ENCODE data around the gene CBFB.

The CBFB gene

GRCh38 chr16:67086822-67087221 lies 57.9 kb downstream of the CBFB start:
- TF ChIP-seq GATA2 (IDR thresholded peaks at IDR 0.05; ENCODE audit: low read depth, low read length): no peak
- TF ChIP-seq GATA3 (IDR thresholded peaks at IDR 0.05; ENCODE audit: low read depth, low read length): no peak

GRCh38 chr16:67087291-67087690 lies 58.3 kb downstream of the CBFB start:
- TF ChIP-seq GATA3 (IDR thresholded peaks at IDR 0.05; ENCODE audit: low read depth, low read length): no peak
- TF ChIP-seq GATA2 (IDR thresholded peaks at IDR 0.05; ENCODE audit: low read depth, low read length): no peak

GRCh38 chr16:67087803-67088202 lies 58.9 kb downstream of the CBFB start:
- TF ChIP-seq GATA2 (IDR thresholded peaks at IDR 0.05; ENCODE audit: low read depth, low read length): no peak
- TF ChIP-seq GATA3 (IDR thresholded peaks at IDR 0.05; ENCODE audit: low read depth, low read length): no peak

GRCh38 chr16:67088551-67088950 lies 59.6 kb downstream of the CBFB start:
- TF ChIP-seq GATA2 (IDR thresholded peaks at IDR 0.05; ENCODE audit: low read depth, low read length): no peak
- TF ChIP-seq GATA3 (IDR thresholded peaks at IDR 0.05; ENCODE audit: low read depth, low read length): no peak

- TF ChIP-seq GATA3 (IDR thresholded peaks at IDR 0.05; ENCODE audit: low read depth, low read length) (no peak), GATA2 (IDR thresholded peaks at IDR 0.05; ENCODE audit: low read depth, low read length) (no peak)
Measured at GRCh38 chr16:67089101-67089500, 60.2 kb downstream of the CBFB start.

GRCh38 chr16:67091906-67092566 lies 63.1 kb downstream of the CBFB start:
- TF ChIP-seq GATA3 (IDR thresholded peaks at IDR 0.05; ENCODE audit: low read depth, low read length) (no peak), GATA2 (IDR thresholded peaks at IDR 0.05; ENCODE audit: low read depth, low read length) (no peak)

GRCh38 chr16:67093098-67093726 lies 64.3 kb downstream of the CBFB start:
- TF ChIP-seq GATA2 (IDR thresholded peaks at IDR 0.05; ENCODE audit: low read depth, low read length) (no peak), GATA3 (IDR thresholded peaks at IDR 0.05; ENCODE audit: low read depth, low read length) (no peak)

- TF ChIP-seq GATA3 (IDR thresholded peaks at IDR 0.05; ENCODE audit: low read depth, low read length) (no peak), GATA2 (IDR thresholded peaks at IDR 0.05; ENCODE audit: low read depth, low read length) (no peak)
Measured at GRCh38 chr16:67098599-67098998, 69.7 kb downstream of the CBFB start.

- no peak for TF ChIP-seq GATA3 (IDR thresholded peaks at IDR 0.05; ENCODE audit: low read depth, low read length)
- TF ChIP-seq GATA2 (IDR thresholded peaks at IDR 0.05; ENCODE audit: low read depth, low read length): no peak
Measured at GRCh38 chr16:67100569-67101310, 71.8 kb downstream of the CBFB start.

GRCh38 chr16:67101311-67102082 lies 72.5 kb downstream of the CBFB start:
- TF ChIP-seq GATA3 (IDR thresholded peaks at IDR 0.05; ENCODE audit: low read depth, low read length) (no peak), GATA2 (IDR thresholded peaks at IDR 0.05; ENCODE audit: low read depth, low read length) (no peak)

GRCh38 chr16:67104061-67104460 lies 75.1 kb downstream of the CBFB start:
- TF ChIP-seq GATA2 (IDR thresholded peaks at IDR 0.05; ENCODE audit: low read depth, low read length): no peak
- TF ChIP-seq GATA3 (IDR thresholded peaks at IDR 0.05; ENCODE audit: low read depth, low read length): no peak

GRCh38 chr16:67104845-67105244 lies 75.9 kb downstream of the CBFB start:
- TF ChIP-seq GATA2 (IDR thresholded peaks at IDR 0.05; ENCODE audit: low read depth, low read length) (no peak), GATA3 (IDR thresholded peaks at IDR 0.05; ENCODE audit: low read depth, low read length) (no peak)

GRCh38 chr16:67105246-67105645 lies 76.3 kb downstream of the CBFB start:
- TF ChIP-seq GATA2 (IDR thresholded peaks at IDR 0.05; ENCODE audit: low read depth, low read length) (no peak), GATA3 (IDR thresholded peaks at IDR 0.05; ENCODE audit: low read depth, low read length) (no peak)

GRCh38 chr16:67105881-67106280 lies 76.9 kb downstream of the CBFB start:
- TF ChIP-seq GATA3 (IDR thresholded peaks at IDR 0.05; ENCODE audit: low read depth, low read length): no peak
